Heart right ventricle (tissue), 16 donors: ENCODE data around the gene CC2D1A. TPM values are rescaled to one million over a fixed set of nuclear protein-coding genes. Genes with fewer than 3 reads are reported as not detected.

ENCODE experiments used
- ATAC-seq, 8 donors: fragments of 200-7000 bp; cut with Tn5 transposase; one replicate each; pipeline ENCODE4 v1.9.1; 2020; ENCODE audit warnings: mild to moderate bottlenecking in 8 of 8, moderate library complexity in 8 of 8, moderate number of reproducible peaks in 1 of 8
- DNase-seq, 2 donors: peaks; one replicate each; pipeline ENCODE4 v3.0.0-alpha.2; 2020
- H3K27ac ChIP-seq, 10 donors: fragments of 200-600 bp; sonication (generic) in 2 of 10; one replicate each; pipeline versions ENCODE4 v1.5.0 to v1.8.0; 2020 to 2022; ENCODE audit warnings: mild to moderate bottlenecking in 3 of 10
- H3K27me3 ChIP-seq, 7 donors: fragments of 200-600 bp; one replicate each; pipeline ENCODE4 v1.8.0; 2021 to 2022; ENCODE audit warnings: mild to moderate bottlenecking in 2 of 7
- H3K36me3 ChIP-seq, 9 donors: fragments of 200-600 bp; sonication (generic) in 1 of 9; one replicate each; pipeline versions ENCODE4 v1.5.0 to v1.8.0; 2020 to 2022; ENCODE audit warnings: mild to moderate bottlenecking in 2 of 9
- H3K4me1 ChIP-seq, 9 donors: fragments of 200-600 bp; sonication (generic) in 1 of 9; one replicate each; pipeline versions ENCODE4 v1.5.0 to v1.8.0; 2020 to 2022; ENCODE audit warnings: mild to moderate bottlenecking in 4 of 9
- H3K4me3 ChIP-seq, 10 donors: fragments of 200-600 bp; sonication (generic) in 2 of 10; one replicate each; pipeline versions ENCODE4 v1.5.0 to v1.8.0; 2020 to 2022; ENCODE audit warnings: mild to moderate bottlenecking in 7 of 10, moderate library complexity in 2 of 10
- H3K9me3 ChIP-seq, 11 donors: fragments of 200-600 bp in 10 of 11; sonication (generic) in 2 of 11; one replicate each; pipeline versions ENCODE4 v1.5.0 to v1.8.0; 2013 to 2022; ENCODE audit warnings: mild to moderate bottlenecking in 2 of 11, control low read depth in 1 of 11, moderate library complexity in 1 of 11
- CTCF ChIP-seq, 9 donors: fragments of 200-600 bp; sonication (generic) in 2 of 9; IDR thresholded peaks; one replicate each; pipeline versions ENCODE4 v1.5.0 to v1.8.0; 2021 to 2022; ENCODE audit warnings: antibody characterized with exemption in 9 of 9, mild to moderate bottlenecking in 5 of 9, moderate library complexity in 1 of 9
- WGBS, 2 donors: extraction: QIAGEN DNeasy Blood & Tissue Kit; methylation state at CpG; one replicate each; pipeline ENCODE4 v1.1.7; 2013; ENCODE audit warnings: inconsistent platforms in 1 of 2; 5-methylcytosine and 5-hydroxymethylcytosine counted together
- intact Hi-C, 10 donors: fragments of 100-400 bp; cut with DNase I; formaldehyde crosslinking; loops; one replicate each; pipeline versions ENCODE4 v1.11.1 to v1.14.2; 2022
- polyA plus RNA-seq, 2 donors: library from polyadenylated mRNA; stranded (reverse); fragments of 200-250 nt; gene quantifications; one replicate each; pipeline ENCODE4 v1.2.3, GENCODE V29; 2013
- total RNA-seq, 10 donors: library from RNA; stranded (reverse); fragmentation: NEBNext Ultra II Directional in 3 of 10; extraction: Animal tissue kit (Norgen Biotek cat#: 25700) in 3 of 10; gene quantifications; one replicate each; pipeline versions ENCODE4 v1.2.1 to v1.2.4, GENCODE V29; 2021 to 2023
- donor health status: Arrhythmogenic right ventricular cardiomyopathy.
- donor health status: ischemic (EF 13 %, LVEDD 7.1; RV severe dilation, severe dysfunction).
- donor health status: healthy with polysubstance abuse.
- donor health status: DM: no; HTN: yes; CAD: no.
- donor health status: DM: no; HTN: no; CAD: no.
- donor health status: ischemic (EF 25% LVEDD 6.9; RV normal size, moderate dysfunction).
- donor health status: ischemic (EF 25% LVEDD 5.7; RV mildly dilated, moderate dysfunction).
- donor health status: healthy.
- donor health status: DM: yes; HTN: yes; CAD: no.
- donor health status: Ischemic cardiomyopathy.
- donor health status: ischemic (EF 35%, LVEDD 5.7; RV mildly dilated, moderate dysfunction).
- donor health status: nonischemic (EF 11% LVEDD 7.7; RV severe dilation, severe dysfunction).
- donor health status: DM: yes; HTN: yes; CAD: no.
- donor health status: PGD.
- donor health status: ischemic (EF 29% LVEDD 5.4; RV normal size, mild dysfunction).
- donor health status: nonischemic (EF 23%, LVEDD 6.1; RV moderate dilation, normal function).

Gene CC2D1A
- total and polyA plus RNA-seq, 12 donors = 13.2 to 49.8 (median 19.0) TPM

DNA sequence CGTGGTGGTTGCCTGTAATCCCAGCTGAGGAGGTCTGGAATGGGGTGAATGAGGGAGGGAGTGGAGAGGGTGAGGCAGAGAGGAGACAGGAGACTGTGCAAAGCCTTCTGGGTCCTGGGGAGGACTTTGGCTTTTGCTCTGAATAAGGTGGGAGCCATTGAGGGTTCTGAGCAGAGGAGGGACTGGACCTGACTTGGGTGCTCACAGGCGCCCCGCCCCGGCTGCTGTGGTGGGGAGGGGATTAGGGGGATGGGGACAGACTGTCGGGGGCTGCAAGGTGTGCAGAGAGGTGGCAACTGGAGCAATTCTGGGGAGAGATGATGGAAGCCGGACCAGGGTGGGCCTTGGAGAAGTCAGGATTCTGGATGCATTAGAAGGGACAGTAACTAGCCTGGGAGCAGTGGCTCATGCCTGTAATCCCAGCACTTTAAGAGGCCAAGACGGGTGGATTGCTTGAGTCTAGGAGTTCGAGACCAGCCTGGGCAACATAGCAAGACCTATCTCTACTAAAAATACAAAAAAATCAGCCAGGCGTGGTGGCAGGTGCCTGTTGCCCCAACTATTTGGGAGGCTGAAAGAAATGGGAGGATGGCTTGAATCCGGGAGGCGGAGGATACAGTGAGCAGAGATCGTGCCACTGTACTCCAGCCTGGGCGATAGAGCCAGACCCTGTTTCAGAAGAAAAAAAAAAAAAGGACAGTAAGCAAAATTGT is 45.2 kb upstream of the CC2D1A start:
- DNase-seq = no peak
- Histone ChIP-seq H3K27ac (peak overlapping the region in 9 of 10 donors; percentile 94 to 97 (median 96)), H3K4me3 (peak overlapping the region in 8 of 10 donors; percentile 25 to 59 (median 52)), H3K36me3 (no peaks in the 10 kb centered on the region), H3K9me3 (no peaks in the 10 kb centered on the region), H3K27me3 (peaks cover 0 to 18% (median 0%) of the 10 kb centered on the region in 7 donors), H3K4me1 (peaks cover 4 to 30% (median 19%) of the 10 kb centered on the region in 9 donors)
- intact Hi-C loops = loop anchor here in 9 of 10 donors (5.0 to 10.0 kb wide), 5 partner anchors 64 to 586 kb away; partner anchors contain the start of gene ZSWIM4 (in 1 of the 9)
- no peak for TF ChIP-seq CTCF (IDR thresholded peaks at IDR 0.05)
- ATAC-seq = no peak
- 77% methylated on average over 13 of the region's 13 CpGs for WGBS, 2 donors

GRCh38 chr19:13861392-13861713 is 44.6 kb upstream of the CC2D1A start:
- H3K27ac ChIP-seq = peak overlapping the region; percentile 78 to 97 (median 96)
- H3K9me3 ChIP-seq = no peaks in the 10 kb centered on the region
- no peak for DNase-seq
- H3K36me3 ChIP-seq = no peaks in the 10 kb centered on the region
- TF ChIP-seq CTCF (IDR thresholded peaks at IDR 0.05) = no peak
- peak in 7 of 8 donors; percentile 5 to 45 (median 17) for ATAC-seq
- 35 to 47% methylated on average over 11 of the region's 11 CpGs for WGBS, 2 donors
- H3K27me3 ChIP-seq = peaks cover 0 to 23% (median 0%) of the 10 kb centered on the region in 7 donors
- intact Hi-C loops = loop anchor here in 9 of 10 donors (5.0 to 10.0 kb wide), 5 partner anchors 64 to 587 kb away; partner anchors contain the start of gene ZSWIM4 (in 1 of the 9)
- H3K4me3 ChIP-seq = peak overlapping the region in 9 of 10 donors; percentile 25 to 59 (median 51)
- peaks cover 8 to 35% (median 24%) of the 10 kb centered on the region in 9 donors for H3K4me1 ChIP-seq

DNA sequence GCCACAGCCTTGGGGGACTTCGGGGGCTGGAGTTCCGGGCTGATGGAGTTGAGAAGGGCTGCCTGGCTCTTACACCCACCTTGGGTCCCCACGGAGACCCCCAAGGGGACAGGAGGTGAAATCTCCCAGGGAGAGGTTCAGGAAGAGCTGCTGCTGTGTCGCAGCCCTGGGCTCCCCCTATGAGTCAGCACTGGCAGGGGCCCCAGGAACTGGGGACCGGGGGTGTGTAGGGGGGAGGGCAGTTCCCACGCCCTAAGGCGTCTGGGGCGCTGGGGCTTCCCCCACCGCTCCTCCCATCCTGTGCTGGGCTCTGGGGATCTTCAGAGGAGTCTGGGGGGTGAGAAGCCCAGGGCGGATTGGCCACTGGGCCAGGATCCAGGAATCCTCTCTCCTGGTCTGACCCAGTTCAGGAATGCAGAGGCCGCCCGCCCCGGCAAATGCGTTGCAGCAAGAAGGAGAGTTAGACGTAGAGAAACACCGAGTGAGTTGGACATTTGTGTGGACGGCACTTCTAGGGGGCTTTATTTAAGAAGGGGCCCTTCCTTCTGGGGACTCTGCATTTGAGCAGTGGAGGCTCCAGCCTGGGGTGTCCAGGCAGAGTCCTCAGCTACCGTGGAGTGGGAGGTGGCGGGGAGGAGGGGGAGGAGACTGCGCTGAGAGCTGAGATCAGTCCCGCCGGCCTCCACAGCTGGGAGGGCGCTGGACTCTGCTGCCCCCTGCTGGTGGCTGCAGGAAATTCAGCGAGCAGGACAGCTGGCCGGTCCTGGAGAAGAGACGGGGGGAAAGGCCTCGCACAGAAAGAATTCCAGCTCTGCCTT is 44.1 kb upstream of the CC2D1A start:
- Histone ChIP-seq H3K9me3 (no peaks in the 10 kb centered on the region), H3K27me3 (peaks cover 0 to 29% (median 0%) of the 10 kb centered on the region in 7 donors), H3K4me1 (peaks cover 9 to 37% (median 27%) of the 10 kb centered on the region in 9 donors), H3K36me3 (no peaks in the 10 kb centered on the region), H3K4me3 (peak overlapping the region in 9 of 10 donors; percentile 25 to 59 (median 51)), H3K27ac (peak overlapping the region; percentile 78 to 97 (median 96))
- TF ChIP-seq CTCF (IDR thresholded peaks at IDR 0.05) = peak; percentile 95 to 99 (median 98)
- peak; percentile 95 for DNase-seq
- peak; percentile 91 to 96 (median 94) for ATAC-seq
- 2 to 4% methylated on average over 27 of the region's 27 CpGs for WGBS, 2 donors
- intact Hi-C loops = loop anchor here (1.0 to 10.0 kb wide), 11 partner anchors 23 to 587 kb away; partner anchors contain the start of gene ZSWIM4 (in 1 of the 10)
